ENCODE results near the gene EML5. TPM values are rescaled to one million over a fixed set of nuclear protein-coding genes. Genes with fewer than 3 reads are reported as not detected.
A peak's percentile ranks its signal among the peaks of the same experiment; 100 is the strongest.

Gene EML5
- total and polyA plus RNA-seq, 2 of the 13 experiments (the other 11 are each of a cell fraction or from before 2014, with no cell fraction given) = 0.11 TPM; not detected in 1

- TF ChIP-seq CEBPZ (IDR thresholded peaks at IDR 0.05; ENCODE audit: low read length) (no peak), ZNF350 (CRISPR knock-in tag; IDR thresholded peaks at IDR 0.05; ENCODE audit: borderline replicate concordance, low read depth) (peak; percentile 68; the same call in 1 of the 2 replicates), MTERF4 (CRISPR knock-in tag; IDR thresholded peaks at IDR 0.05) (no peak; the same call in none of the 2 replicates), ZNF788 (CRISPR knock-in tag; IDR thresholded peaks at IDR 0.05; ENCODE audit: borderline replicate concordance) (peak; percentile 96), ZNF773 (CRISPR knock-in tag; IDR thresholded peaks at IDR 0.05; ENCODE audit: borderline replicate concordance) (peak; percentile 42; the same call in 1 of the 2 replicates), NRL (CRISPR knock-in tag; IDR thresholded peaks at IDR 0.05; ENCODE audit: borderline replicate concordance) (peak; percentile 80; the same call in 1 of the 2 replicates), EED (CRISPR knock-in tag; IDR thresholded peaks at IDR 0.05) (peak; percentile 92), ZBTB44 (CRISPR knock-in tag; IDR thresholded peaks at IDR 0.05) (peak; percentile 35; the same call in 1 of the 2 replicates), ZSCAN25 (CRISPR knock-in tag; IDR thresholded peaks at IDR 0.05) (peak; percentile 18; the same call in 1 of the 2 replicates), ZNF790 (CRISPR knock-in tag; IDR thresholded peaks at IDR 0.05; ENCODE audit: borderline replicate concordance) (peak; percentile 97), ZNF543 (CRISPR knock-in tag; IDR thresholded peaks at IDR 0.05) (0 out of 2 replicates have a peak, but pooled peaks have one; percentile 70), ZNF430 (CRISPR knock-in tag; IDR thresholded peaks at IDR 0.05) (peak; percentile 66; the same call in 1 of the 2 replicates), KLF6 (CRISPR knock-in tag; IDR thresholded peaks at IDR 0.05) (peak; percentile 87; the same call in 1 of the 2 replicates), ZNF747 (CRISPR knock-in tag; IDR thresholded peaks at IDR 0.05; ENCODE audit: borderline replicate concordance) (peak; percentile 94), SRSF1 (optimal IDR thresholded peaks at IDR 0.05; ENCODE audit: low read depth, low read length) (peak; percentile 79), ARHGAP35 (CRISPR knock-in tag; IDR thresholded peaks at IDR 0.05; ENCODE audit: borderline replicate concordance) (peak; percentile 50; the same call in 1 of the 2 replicates)
- TF ChIP-seq, protein P1, sequence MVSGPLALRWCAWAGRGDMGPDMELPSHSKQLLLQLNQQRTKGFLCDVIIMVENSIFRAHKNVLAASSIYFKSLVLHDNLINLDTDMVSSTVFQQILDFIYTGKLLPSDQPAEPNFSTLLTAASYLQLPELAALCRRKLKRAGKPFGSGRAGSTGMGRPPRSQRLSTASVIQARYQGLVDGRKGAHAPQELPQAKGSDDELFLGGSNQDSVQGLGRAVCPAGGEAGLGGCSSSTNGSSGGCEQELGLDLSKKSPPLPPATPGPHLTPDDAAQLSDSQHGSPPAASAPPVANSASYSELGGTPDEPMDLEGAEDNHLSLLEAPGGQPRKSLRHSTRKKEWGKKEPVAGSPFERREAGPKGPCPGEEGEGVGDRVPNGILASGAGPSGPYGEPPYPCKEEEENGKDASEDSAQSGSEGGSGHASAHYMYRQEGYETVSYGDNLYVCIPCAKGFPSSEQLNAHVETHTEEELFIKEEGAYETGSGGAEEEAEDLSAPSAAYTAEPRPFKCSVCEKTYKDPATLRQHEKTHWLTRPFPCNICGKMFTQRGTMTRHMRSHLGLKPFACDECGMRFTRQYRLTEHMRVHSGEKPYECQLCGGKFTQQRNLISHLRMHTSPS (CRISPR knock-in tag; IDR thresholded peaks at IDR 0.05; ENCODE audit: low read depth) = no peak
- TF ChIP-seq, protein P2, sequence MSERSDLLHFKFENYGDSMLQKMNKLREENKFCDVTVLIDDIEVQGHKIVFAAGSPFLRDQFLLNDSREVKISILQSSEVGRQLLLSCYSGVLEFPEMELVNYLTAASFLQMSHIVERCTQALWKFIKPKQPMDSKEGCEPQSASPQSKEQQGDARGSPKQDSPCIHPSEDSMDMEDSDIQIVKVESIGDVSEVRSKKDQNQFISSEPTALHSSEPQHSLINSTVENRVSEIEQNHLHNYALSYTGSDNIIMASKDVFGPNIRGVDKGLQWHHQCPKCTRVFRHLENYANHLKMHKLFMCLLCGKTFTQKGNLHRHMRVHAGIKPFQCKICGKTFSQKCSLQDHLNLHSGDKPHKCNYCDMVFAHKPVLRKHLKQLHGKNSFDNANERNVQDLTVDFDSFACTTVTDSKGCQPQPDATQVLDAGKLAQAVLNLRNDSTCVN (CRISPR knock-in tag; IDR thresholded peaks at IDR 0.05; ENCODE audit: borderline replicate concordance) = 0 out of 2 replicates have a peak, but pooled peaks have one; percentile 63
Measured at GRCh38 chr14:88562831-88563686, 229.7 kb downstream of the EML5 start, which contains the start of gene ZC3H14 (continued).
